CD4-positive, alpha-beta T cell (primary cell): ENCODE results near the gene PRTFDC1. TPM values are rescaled to one million over a fixed set of nuclear protein-coding genes. Genes with fewer than 3 reads are reported as not detected.

Source experiments
- ATAC-seq: fragments of 200-7000 bp; cut with Tn5 transposase; one replicate; pipeline ENCODE4 v1.10.0; 2022; ENCODE audit warnings: mild to moderate bottlenecking; ENCODE audit not compliant: poor library complexity
- CTCF ChIA-PET: fragments of 350-600 bp; sonication (Branson Sonifier 250); formaldehyde crosslinking; loops from one replicate; lab custom pipeline; 2021; ENCODE audit warnings: antibody characterized with exemption, inconsistent platforms; lab: Charles Lee
- POLR2A ChIA-PET: fragments of 350-600 bp; sonication (Branson Sonifier 250); formaldehyde crosslinking; loops from one replicate; lab custom pipeline; 2021; ENCODE audit warnings: antibody characterized with exemption, inconsistent platforms; lab: Charles Lee
- DNase-seq, 14 experiments: peaks; one replicate each; pipeline ENCODE4 v3.0.0-alpha.2; 2013 to 2020; ENCODE audit warnings: mixed read lengths in 2 of 14
- H3K27ac ChIP-seq, 2 donors: one replicate each; pipeline versions ENCODE4 v1.5.1 to v1.7.0; 2013; ENCODE audit warnings: low read length in 2 of 2, low read depth in 1 of 2, mild to moderate bottlenecking in 1 of 2
- H3K27me3 ChIP-seq, 2 experiments: 1 replicate in 1 of 2; 2 replicates in 1 of 2; pipeline versions ENCODE4 v1.6.1 to v1.7.0; 2013; ENCODE audit warnings: low read length in 2 of 2, control low read depth in 1 of 2, mild to moderate bottlenecking in 1 of 2, moderate library complexity in 1 of 2; ENCODE audit not compliant: insufficient read depth in 2 of 2, control insufficient read depth in 1 of 2
- H3K36me3 ChIP-seq: one replicate; pipeline ENCODE4 v1.6.1; 2013; ENCODE audit warnings: low read length, control low read depth; ENCODE audit not compliant: insufficient read depth
- H3K4me1 ChIP-seq: one replicate; pipeline ENCODE4 v1.6.1; 2013; ENCODE audit warnings: low read length, control low read depth; ENCODE audit not compliant: insufficient read depth
- H3K4me3 ChIP-seq: one replicate; pipeline ENCODE4 v1.5.1; 2013; ENCODE audit warnings: mild to moderate bottlenecking, low read length, moderate library complexity
- H3K9me3 ChIP-seq, 2 experiments: 1 replicate in 1 of 2; 2 replicates in 1 of 2; pipeline versions ENCODE4 v1.6.1 to v1.7.0; 2013; ENCODE audit warnings: low read length in 2 of 2, mild to moderate bottlenecking in 2 of 2, control low read depth in 1 of 2, moderate library complexity in 1 of 2; ENCODE audit not compliant: control insufficient read depth in 1 of 2, insufficient read depth in 1 of 2
- H3K27ac Mint-ChIP-seq: one replicate; pipeline ENCODE4 v1.8.0; 2020; ENCODE audit warnings: mixed read lengths
- H3K27me3 Mint-ChIP-seq: one replicate; pipeline ENCODE4 v1.8.0; 2021; ENCODE audit warnings: mixed read lengths
- H3K36me3 Mint-ChIP-seq: one replicate; pipeline ENCODE4 v1.8.0; 2021; ENCODE audit warnings: low read depth, mixed read lengths
- H3K4me1 Mint-ChIP-seq: one replicate; pipeline ENCODE4 v1.8.0; 2021; ENCODE audit warnings: low read depth, mixed read lengths
- H3K4me3 Mint-ChIP-seq: one replicate; pipeline ENCODE4 v1.8.0; 2020; ENCODE audit warnings: mild to moderate bottlenecking, mixed read lengths
- H3K9me3 Mint-ChIP-seq: one replicate; pipeline ENCODE4 v1.8.0; 2020; ENCODE audit warnings: mixed read lengths
- CTCF ChIP-seq: fragments of 200-600 bp; IDR thresholded peaks from one replicate; pipeline ENCODE4 v1.8.0; 2022; ENCODE audit warnings: antibody characterized with exemption, mild to moderate bottlenecking
- intact Hi-C, 2 experiments: fragments of 100-400 bp; cut with DNase I in 1 of 2; cut with micrococcal nuclease in 1 of 2; formaldehyde crosslinking; loops; one replicate each; pipeline versions ENCODE4 v1.15.1 to v1.9.0; 2023 to 2025; cut with DNase I, micrococcal nuclease
- total RNA-seq, 174 experiments: library from RNA in 2 of 174; stranded (reverse) in 2 of 174; gene quantifications; one replicate each; pipeline ENCODE4 v1.2.3 and lab custom pipeline; 2021 to 2026

The PRTFDC1 gene
- total RNA-seq, 2 experiments from 2014 or later: 0.52 to 0.67 TPM

DNA sequence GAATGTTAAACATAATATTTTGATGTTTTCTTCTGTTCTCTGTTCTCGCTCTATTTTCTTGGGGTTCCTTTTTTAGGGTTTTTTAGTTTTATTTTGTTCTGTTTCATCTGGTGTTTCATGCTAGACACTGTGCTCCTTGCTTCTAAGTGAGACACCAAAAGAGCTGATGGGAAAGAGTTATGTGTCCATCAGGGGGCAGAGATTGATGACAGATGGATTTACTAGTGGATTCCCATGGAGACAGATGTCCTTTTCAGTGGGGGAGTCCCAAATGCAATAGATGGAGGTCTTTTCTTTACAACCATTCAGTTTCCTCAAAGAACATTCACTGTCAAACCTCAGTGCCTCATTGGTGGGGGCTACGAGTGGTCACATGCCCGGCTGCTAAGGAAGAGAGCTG, 34.9 kb downstream of the PRTFDC1 start:
- DNase-seq: no peak
- POLR2A ChIA-PET: no interaction called here
- CTCF ChIA-PET: no interaction called here

DNA sequence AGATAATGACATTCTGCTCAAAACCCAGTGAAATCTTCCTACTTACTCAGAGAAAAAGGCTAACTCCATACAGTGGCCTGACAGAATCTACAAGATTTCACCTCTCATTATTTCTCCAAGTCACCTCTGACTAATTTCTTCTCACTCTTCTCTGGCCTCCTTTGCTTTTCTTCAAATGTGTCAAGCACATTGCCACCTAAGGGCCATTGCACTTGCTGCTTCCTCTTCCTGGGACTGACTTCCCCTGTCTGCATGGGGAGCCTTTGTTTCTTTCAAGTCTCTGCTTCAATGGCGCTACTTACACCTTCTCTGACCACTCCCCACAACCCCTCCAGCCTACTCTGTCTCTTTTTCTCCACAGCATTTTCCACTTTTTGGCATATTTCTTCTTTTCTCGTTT, 36.0 kb downstream of the PRTFDC1 start:
- Mint-ChIP-seq H3K4me3 (no peak overlapping the region), H3K27ac (no peak overlapping the region), H3K9me3 (no peaks in the 10 kb centered on the region), H3K4me1 (peaks cover 16% of the 10 kb centered on the region), H3K36me3 (no peaks in the 10 kb centered on the region), H3K27me3 (no peaks in the 10 kb centered on the region)
- H3K27ac ChIP-seq: no peak overlapping the region
- intact Hi-C loops: no loop called here
- H3K27me3 ChIP-seq: no peaks in the 10 kb centered on the region
- ATAC-seq: no peak
- H3K4me3 ChIP-seq: no peak overlapping the region
- no peak for TF ChIP-seq CTCF
- DNase-seq: peak in 1 of 14 experiments; percentile 9
- ChIA-PET POLR2A (no interaction called here), CTCF (no interaction called here)
- H3K9me3 ChIP-seq: no peaks in the 10 kb centered on the region
- peaks cover 10% of the 10 kb centered on the region for H3K4me1 ChIP-seq
- no peaks in the 10 kb centered on the region for H3K36me3 ChIP-seq

More for the DNA sequence above, 34.9 kb downstream of the PRTFDC1 start:
- Histone ChIP-seq H3K9me3 (no peaks in the 10 kb centered on the region), H3K4me3 (no peak overlapping the region), H3K4me1 (peaks cover 5% of the 10 kb centered on the region), H3K27me3 (no peaks in the 10 kb centered on the region), H3K27ac (no peak overlapping the region), H3K36me3 (no peaks in the 10 kb centered on the region)
- intact Hi-C loops: no loop called here
- H3K27me3 Mint-ChIP-seq: no peaks in the 10 kb centered on the region
- no peaks in the 10 kb centered on the region for H3K36me3 Mint-ChIP-seq
- H3K27ac Mint-ChIP-seq: no peak overlapping the region
- no peak for TF ChIP-seq CTCF
- peaks cover 13% of the 10 kb centered on the region for H3K4me1 Mint-ChIP-seq
- H3K9me3 Mint-ChIP-seq: no peaks in the 10 kb centered on the region
- no peak overlapping the region for H3K4me3 Mint-ChIP-seq
- ATAC-seq: no peak

GRCh38 chr10:24915304-24915703, 37.1 kb downstream of the PRTFDC1 start:
- Histone ChIP-seq H3K4me3 (no peak overlapping the region), H3K27me3 (no peaks in the 10 kb centered on the region), H3K4me1 (peaks cover 6% of the 10 kb centered on the region), H3K9me3 (no peaks in the 10 kb centered on the region), H3K36me3 (no peaks in the 10 kb centered on the region), H3K27ac (no peak overlapping the region)
- Mint-ChIP-seq H3K27ac (no peak overlapping the region), H3K4me1 (peaks cover 9% of the 10 kb centered on the region), H3K4me3 (no peak overlapping the region), H3K36me3 (no peaks in the 10 kb centered on the region), H3K9me3 (no peaks in the 10 kb centered on the region), H3K27me3 (no peaks in the 10 kb centered on the region)
- ChIA-PET POLR2A (no interaction called here), CTCF (no interaction called here)
- ATAC-seq (no peak), DNase-seq (no peak)
- intact Hi-C loops: no loop called here
- TF ChIP-seq CTCF: no peak
